ENCODE measurements around the gene RNASE4.

- no peak for TF ChIP-seq CTCF (IDR thresholded peaks at IDR 0.05)
- no peak for TF ChIP-seq POLR2A (IDR thresholded peaks at IDR 0.05)
- no peak for TF ChIP-seq EP300 (IDR thresholded peaks at IDR 0.05)
Measured at GRCh38 chr14:20641591-20641990, 42.8 kb upstream of the RNASE4 start, which contains the start of gene OR6S1.

All from upper lobe of left lung (tissue), 4 donors.